Medulla oblongata (tissue), 1 donor: ENCODE data around the gene ADAMTSL1.
A peak's percentile ranks its signal among the peaks of the same experiment; 100 is the strongest.

Experiments
- DNase-seq: peaks from one replicate; pipeline ENCODE4 v3.0.0-alpha.2; 2015; ENCODE audit errors: extremely low spot score

Gene ADAMTSL1

DNA sequence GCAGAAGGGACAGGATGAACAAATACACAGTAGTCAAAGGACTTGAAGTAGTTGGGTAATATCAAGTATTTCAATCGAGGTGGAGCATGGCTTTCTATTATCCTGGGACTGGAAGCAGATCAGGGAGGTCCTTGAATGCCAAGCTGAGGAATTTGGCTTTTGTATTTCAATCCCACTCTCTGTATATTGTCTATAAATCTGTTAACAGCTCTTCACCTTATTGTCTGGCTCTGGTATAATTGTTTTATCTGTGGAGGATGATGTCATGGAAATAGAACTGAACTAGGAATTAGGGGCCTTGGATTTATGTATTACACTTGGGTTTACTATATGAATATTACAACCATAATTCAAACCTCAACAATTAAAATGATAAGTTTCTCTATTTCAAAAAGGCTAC, 6.3 kb upstream of the ADAMTSL1 start:
- DNase-seq = no peak

DNA sequence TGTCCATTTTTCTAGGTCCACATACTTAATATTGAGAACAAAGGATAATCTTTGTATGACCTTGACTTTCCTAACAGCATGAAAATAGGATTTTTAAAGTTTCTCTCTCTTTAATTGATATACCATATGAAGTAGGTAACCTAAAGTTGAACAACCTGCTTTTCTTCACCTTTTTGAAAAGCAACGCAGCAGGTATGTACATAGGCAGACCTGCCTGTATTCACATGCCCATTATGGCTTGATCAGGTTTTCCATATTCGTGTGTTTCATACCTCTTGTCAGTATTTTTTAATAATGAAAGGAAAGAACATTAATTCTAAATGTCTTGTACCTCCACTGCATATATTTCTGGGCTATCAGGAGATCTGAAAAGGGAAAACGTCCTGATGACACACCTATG, 1.5 kb upstream of the ADAMTSL1 start:
- DNase-seq = no peak

DNA sequence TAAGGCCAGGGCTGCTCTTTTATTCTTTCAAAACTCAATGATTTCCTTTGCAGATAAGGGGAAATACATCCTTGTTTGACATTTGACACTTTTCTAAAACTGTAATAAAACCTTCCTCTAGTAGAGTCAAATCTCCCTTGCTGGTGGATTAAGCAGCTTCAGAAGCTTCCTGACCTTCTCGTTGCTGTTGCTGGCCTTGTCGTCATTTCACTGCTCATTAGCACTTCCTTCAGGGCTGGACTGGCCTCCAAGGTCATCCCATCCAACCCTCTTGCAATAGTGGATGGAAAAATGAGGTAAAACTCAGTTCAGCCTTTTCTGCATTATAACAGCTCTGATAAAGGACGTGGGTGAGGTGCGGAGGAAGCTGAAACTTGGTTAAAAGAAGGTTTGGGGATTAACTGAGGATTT, 1.1 kb upstream of the ADAMTSL1 start:
- DNase-seq = no peak

DNA sequence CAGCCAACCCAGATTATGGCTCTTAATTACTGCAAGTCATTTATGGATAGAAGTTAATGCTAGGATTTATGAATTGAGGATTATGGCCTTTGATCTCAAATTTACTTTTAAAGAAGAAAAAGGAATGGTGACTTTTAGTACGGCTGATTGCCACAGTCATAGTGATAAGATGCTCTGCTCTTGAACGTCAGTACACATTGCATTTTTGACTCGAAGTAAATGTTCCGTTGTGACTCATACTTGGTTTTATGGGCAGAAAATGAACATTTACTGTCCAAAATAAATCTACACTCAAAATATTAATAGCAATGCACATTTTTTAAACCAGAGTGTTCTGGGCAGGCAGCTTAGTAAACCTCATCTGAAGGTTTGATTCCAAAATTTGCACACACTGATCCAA, 830 bp downstream of the ADAMTSL1 start:
- DNase-seq = no peak

DNA sequence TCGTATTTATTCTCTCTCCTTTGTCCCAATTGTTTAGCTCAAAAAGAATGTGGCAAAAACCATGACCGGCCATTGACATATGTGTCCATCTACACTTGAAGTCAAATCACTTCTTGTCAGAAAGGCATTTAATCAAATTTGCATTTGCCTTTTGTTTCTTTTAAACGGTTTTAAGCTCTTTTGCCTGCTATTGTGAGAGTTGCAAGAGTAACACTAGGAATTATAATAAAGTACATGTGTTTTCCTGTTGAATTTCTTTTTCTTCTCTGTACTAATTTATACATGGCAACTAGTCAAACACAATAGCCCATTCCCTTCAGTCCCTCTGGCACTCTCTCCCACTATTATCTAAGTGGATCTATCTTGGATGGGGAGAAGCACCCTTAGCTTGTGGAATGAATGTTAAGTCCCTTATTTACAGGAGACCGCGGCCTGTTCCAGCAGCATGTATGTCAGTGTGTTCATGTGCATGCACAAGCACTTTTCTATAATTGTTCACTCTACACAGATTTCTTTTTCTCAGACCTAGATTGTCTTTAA, 3.2 kb downstream of the ADAMTSL1 start:
- no peak for DNase-seq

DNA sequence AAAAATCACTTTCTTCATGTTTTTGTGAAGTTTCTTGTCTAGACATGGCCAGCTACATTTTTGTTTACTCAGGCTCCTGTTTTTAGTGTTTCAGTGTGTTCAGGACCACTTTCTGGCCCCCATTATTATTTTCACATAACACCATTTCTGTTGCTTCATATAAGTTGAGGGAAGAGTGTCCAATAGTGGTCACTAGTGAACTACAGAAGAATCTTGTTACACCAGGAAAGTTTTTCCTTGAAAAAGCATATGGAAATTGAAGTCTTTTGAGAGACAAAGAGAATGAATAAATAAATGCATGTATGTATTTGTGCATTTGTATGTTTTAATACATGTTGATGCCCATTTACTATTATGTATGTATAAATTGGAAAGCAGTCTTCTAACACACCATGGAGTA, 3.8 kb downstream of the ADAMTSL1 start:
- DNase-seq = no peak

DNA sequence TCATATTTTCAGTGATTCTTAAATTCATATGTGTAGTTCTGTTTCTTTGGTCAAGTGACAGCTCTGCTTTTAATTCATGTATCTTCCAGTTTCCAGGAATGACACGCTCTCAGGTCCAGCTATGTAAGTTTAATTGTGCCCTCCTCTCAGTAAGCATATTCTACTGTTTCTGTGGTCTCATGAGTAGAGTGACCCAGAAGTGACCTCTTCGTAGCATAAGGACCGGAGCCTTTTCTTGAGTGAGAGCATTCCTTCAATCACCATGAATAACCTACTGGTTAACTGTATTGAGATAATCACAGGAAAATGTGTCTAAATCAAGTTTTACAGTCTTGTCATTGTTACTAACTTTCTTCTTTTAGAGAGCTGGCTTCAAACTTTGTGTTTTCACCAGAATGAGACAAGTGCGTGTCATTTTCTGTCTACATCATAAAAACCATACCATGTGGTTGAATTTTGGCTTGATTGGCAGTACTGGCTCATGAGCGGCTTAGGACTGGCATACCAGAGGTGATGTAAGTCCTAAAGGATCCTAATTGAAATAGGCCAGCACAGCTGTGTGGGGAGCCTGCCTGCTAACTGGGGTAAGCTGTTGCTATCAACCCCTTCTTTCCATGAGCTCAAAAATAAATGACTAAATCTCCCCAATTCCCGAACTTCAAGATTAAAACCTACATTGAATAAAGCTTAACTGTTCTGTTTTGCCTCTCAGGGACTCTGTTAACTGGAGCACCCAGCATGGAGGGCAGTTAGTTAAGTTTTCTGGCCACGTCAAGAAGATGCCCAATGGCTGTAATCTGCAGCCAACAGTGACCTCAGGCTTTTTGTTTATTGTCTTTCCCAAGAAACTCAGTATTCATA, 4.8 kb downstream of the ADAMTSL1 start:
- DNase-seq = peak; percentile 53

DNA sequence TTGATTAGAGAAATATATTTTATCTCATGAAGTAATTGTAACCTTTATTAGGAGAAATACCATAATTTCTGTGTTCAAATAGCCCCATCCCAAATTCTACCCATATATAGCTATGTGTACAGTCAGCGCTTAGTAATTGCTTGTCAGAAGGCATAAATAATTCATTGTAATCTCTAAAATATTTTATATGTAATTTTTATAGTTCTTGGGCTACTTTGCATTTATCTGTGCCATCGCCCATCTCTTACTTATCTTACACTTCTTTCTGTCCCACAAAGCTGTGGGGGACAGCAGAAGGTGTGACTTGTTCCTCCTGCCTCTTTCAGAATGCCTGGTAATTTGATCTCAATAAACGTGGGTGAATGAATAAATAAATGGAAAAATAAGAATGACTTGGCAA, 5.5 kb downstream of the ADAMTSL1 start:
- DNase-seq = no peak

DNA sequence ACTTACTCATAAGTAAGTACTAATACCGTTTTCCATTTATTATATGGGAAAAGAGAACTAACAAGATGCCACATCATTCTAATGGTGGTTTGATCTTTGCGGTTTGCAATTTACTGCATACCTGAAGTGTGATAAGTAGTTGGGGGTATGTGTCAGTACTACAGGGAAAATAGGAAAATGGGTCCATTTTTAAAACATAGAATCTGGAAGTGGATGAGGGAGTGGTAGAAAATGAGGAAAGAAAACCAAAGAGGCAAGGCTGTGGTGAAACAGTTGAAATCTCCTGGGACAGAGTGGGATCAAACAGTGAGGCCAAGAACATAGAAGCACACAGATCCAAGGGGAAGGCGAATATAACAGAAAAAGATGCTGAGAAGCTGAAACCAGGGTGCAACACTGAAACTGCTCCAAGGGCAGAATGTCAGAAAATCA, 6.7 kb downstream of the ADAMTSL1 start:
- DNase-seq = no peak

DNA sequence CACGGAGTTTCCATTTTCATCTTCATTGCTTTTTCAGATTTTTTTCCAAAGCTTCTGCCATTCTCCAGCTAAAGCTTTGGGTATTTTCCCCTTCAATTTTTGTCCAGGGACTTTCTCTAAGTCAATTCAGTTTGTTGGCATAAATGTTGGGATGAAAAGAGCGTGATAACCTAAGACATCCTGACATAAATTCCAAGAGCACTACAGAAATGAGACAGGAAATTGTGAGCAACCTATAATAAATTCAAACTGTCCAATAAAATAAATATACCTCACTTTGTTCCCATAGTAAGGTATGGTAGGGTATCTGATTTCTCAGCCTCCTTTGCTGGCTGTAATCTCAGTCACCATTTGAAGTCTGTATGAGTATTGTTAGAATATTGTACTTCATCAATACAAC, 8.4 kb downstream of the ADAMTSL1 start:
- no peak for DNase-seq

DNA sequence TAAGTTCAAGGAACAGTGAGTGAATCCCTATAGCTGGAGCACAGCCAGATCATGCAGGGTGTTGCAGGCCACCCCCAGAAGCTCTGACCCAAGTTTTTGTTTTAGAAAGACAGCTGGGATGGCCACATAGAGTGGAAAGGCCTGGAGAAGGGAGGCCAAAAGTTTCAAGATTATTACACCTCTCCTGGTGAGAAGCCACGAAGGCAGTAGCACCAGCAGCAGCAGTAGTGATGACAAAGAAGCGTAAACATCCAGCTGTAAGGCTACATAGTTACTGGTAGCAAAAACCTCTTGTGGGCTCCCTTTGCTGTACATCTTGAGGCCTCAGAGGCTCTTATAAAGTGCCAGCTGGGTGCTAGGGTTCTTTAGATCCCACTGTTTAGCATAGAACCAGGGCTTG, 11.8 kb downstream of the ADAMTSL1 start:
- DNase-seq = no peak

DNA sequence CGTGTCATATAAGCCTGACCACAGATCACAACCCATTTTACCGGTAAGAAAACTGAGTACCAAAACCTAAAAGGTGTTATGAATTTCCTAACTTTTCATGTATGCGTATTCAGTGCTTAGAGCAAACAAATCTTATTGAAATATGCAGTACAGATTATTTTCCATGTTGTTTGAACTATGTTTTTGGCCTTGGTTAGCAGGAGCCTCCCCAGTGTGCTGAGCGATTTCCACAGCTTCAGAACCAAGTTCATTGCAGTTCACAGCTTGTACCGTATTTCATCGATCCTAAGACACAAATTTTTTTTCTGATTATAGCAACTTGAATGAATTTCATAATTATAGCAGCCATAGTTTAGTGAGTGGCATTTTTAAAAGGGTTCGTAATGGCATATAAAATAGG, 13.7 kb downstream of the ADAMTSL1 start:
- no peak for DNase-seq

DNA sequence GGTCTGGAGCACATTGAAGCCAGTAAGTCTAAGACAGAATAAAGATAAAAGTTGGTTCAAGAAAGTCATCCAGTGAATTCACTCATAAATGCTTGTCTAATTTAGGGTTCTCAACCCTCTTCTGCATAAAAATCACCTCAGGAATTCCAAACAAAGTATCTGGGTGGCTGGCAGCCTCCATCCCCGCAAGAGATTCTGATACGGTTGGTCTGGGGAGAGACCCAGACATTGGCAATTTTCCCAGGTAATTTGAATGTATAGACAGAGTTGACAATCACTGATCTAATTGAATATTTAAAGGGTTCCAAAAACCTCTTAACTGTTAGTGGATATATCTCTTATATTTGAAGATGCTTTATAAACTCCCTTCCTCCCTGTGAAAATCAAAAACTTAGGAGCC, 14.9 kb downstream of the ADAMTSL1 start:
- no peak for DNase-seq

DNA sequence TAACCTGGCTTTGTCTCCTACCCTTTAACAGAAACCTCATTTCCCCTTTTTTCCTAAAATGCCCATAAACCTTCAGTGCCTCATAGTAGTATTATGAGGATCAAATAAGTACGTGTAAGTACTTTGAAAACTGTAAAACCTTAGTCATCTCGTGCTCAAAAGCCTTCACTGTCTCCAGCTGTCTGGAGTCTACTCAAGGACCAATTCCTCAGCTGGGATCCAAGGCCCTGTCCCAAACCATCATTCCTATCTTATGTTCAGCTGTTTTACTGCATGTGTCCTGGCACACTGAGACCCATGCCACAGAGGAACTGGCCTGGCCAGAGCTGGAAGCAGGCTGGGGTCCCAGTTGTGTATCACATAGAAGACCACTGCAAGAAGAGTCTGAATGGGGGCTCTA, 15.9 kb downstream of the ADAMTSL1 start:
- DNase-seq = no peak

DNA sequence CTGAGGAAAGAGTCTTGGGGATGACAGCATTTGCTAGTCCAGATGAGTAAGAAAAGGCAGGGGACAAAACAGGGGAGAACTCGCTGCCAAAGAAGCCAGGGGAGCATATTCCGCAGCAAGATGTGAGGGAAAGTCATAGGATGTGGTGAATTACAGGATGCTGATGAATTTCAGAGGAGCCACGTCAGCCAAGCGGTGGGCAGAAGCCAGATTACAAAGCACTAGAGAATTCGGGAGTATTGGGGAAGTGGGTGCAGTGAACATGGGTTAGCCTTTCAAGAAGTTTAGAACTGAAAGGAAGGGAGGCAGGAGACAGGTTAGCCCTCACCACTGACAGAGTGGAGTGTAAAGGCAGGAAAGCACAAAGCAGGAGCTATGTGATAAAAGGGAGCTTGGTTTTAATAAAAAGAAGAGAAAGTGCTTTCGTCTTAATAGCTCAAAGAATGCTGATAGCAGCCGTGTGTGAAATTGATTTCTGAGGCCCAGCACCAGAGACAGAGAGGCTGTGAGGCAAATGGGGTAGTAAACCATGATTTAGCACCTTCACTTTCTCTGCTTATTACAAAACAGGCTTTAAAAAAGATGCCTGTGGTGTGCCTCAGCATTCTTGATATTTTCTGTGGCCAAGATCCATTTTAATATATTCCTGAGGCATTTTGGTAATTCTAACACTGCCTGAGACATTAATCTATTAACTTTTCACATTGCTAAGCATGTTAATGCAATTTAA, 16.9 kb downstream of the ADAMTSL1 start:
- no peak for DNase-seq

DNA sequence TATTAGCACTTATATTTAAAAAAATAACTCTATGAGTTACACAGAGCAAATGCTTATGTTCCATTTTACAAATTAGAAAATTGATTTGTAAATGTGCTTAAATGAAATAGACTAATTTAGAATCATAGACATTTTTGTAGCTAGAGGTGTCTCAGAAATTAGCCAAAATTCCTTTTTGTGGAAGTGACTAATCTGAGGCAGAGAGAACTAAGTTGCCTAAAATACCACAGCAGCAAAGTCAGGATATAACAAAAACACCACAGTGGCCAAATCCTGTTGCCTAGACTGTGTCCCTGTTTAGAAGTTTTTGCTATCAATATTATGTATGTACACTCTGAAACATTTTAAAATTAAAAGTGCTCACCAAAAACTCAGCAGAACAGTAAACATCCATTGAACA, 18.7 kb downstream of the ADAMTSL1 start:
- DNase-seq = no peak

DNA sequence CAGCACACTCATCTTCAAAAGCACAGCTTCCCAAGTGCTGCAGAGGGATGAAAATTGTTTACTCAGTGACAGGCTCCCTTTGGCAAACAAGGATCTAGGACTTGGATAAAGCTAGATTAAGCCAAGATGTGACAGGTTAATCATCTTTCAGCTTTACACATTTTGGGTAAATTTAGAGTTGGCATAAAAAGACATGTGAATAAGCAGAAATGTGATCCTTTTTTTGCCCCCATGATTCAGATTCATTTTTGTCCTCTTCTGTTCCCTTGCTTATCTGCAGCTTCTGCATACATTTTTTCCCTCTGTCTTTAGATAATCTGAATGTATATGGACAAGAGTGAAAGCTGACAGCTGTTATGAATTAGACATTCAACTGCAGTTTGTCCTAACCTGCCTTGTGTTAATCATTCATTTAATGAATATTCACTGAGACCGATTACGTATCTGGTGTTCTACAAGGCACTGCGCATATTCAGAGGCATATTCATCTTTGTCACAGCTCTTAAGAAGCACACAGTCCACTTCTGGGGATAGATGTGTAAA, 19.6 kb downstream of the ADAMTSL1 start:
- DNase-seq = no peak

DNA sequence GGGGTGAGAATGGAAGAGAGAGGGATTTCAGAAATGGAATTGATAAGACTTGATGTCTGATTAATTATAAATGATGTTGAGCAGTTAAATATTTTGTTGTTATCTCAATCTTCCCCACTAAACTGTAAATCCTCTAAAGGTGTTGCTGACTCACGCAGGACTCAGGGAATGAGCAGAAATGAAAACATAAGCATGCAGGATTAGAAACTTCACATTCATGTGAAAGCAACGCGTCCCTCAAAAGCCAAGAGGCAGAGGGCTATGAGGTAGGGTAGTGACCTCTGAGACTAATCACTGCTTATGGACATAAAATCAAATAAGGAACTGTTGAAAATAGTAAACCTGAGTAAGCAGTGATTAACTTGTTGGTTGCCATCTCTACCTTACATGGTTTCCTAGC, 21.1 kb downstream of the ADAMTSL1 start:
- no peak for DNase-seq

DNA sequence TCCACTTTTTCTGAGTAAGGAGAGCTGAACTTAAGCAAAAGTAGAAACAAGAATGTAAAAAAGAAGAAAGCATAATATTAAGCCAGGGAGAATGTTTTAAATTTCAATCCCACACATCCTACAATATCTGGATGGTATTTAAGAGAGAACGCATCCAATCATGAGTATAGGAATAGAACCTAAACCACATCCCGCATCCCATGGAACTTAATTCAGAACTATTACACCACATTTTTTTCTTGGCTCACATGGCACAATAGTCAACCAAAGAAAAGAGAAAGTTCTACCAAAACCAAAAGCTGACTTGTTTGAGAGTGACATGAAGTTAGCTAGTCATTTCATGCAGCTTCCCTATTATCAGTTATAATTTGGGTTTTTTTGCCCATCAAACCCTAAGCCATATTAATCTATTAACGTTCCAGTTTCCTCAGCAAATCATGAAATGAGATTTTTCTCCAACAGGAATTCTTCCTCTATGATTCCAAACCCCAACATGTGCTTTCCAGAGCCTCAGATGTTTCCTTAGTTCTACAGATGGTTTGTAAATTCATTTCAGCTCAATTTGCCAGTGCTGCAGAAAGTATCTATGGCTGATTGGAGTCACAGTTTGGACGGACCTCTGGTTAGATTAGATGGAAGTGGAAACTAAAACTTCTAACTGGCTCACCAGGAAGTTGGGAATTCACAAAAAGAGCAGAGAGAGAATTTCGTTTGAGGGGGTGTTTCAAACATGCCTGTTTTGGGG, 22.5 kb downstream of the ADAMTSL1 start:
- no peak for DNase-seq

DNA sequence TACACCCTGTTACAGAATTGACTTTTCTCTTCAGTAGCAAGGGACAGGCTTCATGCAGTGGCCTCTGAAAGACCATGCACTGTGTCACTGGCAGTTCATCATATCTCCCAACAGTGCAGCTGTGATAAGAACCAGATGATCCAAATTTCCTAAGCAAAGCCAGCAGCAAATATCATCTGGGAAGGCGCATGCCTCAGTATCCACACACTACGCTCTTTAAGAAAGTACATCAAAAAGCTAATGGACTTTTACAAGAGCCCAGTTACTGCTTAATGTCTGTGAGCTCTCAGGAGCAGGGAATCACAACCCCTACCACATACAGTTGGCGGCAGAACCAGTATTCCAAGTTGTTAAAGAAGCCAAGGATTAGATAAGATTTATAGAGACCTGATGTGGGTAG, 25.1 kb downstream of the ADAMTSL1 start:
- no peak for DNase-seq

DNA sequence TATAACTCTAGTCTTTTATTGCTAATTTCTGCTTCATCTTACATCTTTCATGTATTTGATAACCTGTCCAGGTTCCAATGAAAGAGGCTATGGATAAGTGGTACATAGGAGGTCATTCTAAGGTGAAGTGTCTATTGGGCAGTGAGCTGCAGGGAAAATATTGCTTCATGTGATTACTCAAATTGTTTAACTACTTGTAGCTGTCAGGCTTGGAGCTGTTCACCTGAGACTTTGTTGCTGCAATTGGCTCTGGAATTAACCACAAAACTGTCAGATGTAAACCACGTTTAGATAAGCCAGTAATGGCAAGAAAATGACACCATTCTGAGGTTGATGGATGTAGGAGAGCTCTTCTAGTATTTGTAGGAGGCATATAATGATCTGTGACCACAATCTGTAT, 26.0 kb downstream of the ADAMTSL1 start:
- DNase-seq = no peak

DNA sequence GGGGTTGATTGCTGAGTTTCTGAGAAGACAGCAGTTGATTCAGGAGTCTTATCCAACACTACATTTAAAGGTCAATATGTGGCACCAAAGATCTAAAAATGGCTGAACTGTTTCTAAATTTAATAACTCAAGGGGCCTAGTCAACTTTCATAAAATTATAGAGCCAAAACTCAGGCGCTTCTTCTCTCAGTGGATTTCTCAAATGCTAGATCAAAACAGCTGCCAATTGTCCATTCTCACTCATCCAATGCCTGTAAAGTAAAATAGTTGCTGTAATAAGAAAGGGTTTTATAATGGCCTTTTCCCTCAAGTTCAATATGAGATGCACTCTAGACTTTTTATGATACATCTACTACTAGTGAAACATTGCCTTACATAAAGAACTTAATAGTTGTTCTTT, 26.5 kb downstream of the ADAMTSL1 start:
- no peak for DNase-seq
